K562 (cell line): ENCODE data around the gene KCTD21. TPM values are rescaled to one million over a fixed set of nuclear protein-coding genes. Genes with fewer than 3 reads are reported as not detected.

Source experiments
- ATAC-seq: fragments of 200-7000 bp; cut with Tn5 transposase; 3 replicates; pipeline ENCODE4 v1.9.1; 2020; ENCODE audit warnings: moderate library complexity
- BruUV-seq: library from RNA; stranded (reverse); fragments of 400-500 nt; replicated peaks from 2 replicates; lab custom pipeline; 2021; lab: Mats Ljungman, UMichigan
- CTCF ChIA-PET: fragments of 300-600 bp; formaldehyde crosslinking; extraction: SDS; loops from one replicate; lab custom pipeline; 2021; ENCODE audit warnings: low intra/inter-chr PET ratio; lab: Yijun Ruan, JAX
- POLR2A ChIA-PET: fragments of 300-600, 350-650 bp; sonication (Branson Sonifier 250); formaldehyde crosslinking; extraction: SDS; loops from one replicate; lab custom pipeline; 2021; ENCODE audit warnings: antibody characterized with exemption, inconsistent platforms; lab: Yijun Ruan, JAX
- DNase-seq, 4 experiments: peaks; one replicate each; pipeline versions ENCODE4 v3.0.0 to v3.0.0-alpha.2; 2011 to 2018; ENCODE audit warnings: low spot score in 3 of 4, mixed read lengths in 3 of 4; ENCODE audit errors: extremely low read depth in 1 of 4
- FAIRE-seq: peaks from 2 replicates; lab custom pipeline; 2011; peaks lifted over from hg19 to GRCh38; lab: Jason Lieb, UNC
- H2AFZ ChIP-seq: 2 replicates; pipeline ENCODE4 v1.6.0; 2011; ENCODE audit warnings: low read depth, low read length, control low read depth, inconsistent platforms
- H3K27ac ChIP-seq: fragments of 200-600 bp; 3 replicates; pipeline ENCODE4 v1.8.0; 2011; ENCODE audit warnings: low read depth, mild to moderate bottlenecking, control low read depth, inconsistent platforms, low read length, moderate library complexity, mixed read lengths; ENCODE audit errors: extremely low read depth
- H3K27me3 ChIP-seq, 2 experiments: fragments of 300-600 bp in 1 of 2; 2 replicates in 1 of 2; 3 replicates in 1 of 2; pipeline versions ENCODE4 v1.6.0 to v1.8.0; 2011; ENCODE audit warnings: inconsistent platforms in 2 of 2, low read length in 2 of 2, mild to moderate bottlenecking in 1 of 2, mixed read lengths in 1 of 2, moderate library complexity in 1 of 2; ENCODE audit not compliant: control insufficient read depth in 2 of 2, insufficient read depth in 2 of 2
- H3K36me3 ChIP-seq: fragments of 300-600 bp; 3 replicates; pipeline ENCODE4 v1.8.0; 2011; ENCODE audit warnings: mild to moderate bottlenecking, low read length, inconsistent platforms; ENCODE audit not compliant: control insufficient read depth, insufficient read depth
- H3K4me1 ChIP-seq, 2 experiments: fragments of 200-600 bp in 1 of 2; replicated peaks in 1 of 2; 2 replicates in 1 of 2; 3 replicates in 1 of 2; pipeline versions ENCODE4 v1.5.1 to v1.8.0; 2011; ENCODE audit warnings: inconsistent platforms in 2 of 2, low read length in 2 of 2, mild to moderate bottlenecking in 1 of 2, mixed read lengths in 1 of 2, moderate library complexity in 1 of 2; ENCODE audit not compliant: control insufficient read depth in 2 of 2, insufficient read depth in 2 of 2
- H3K4me2 ChIP-seq: 2 replicates; pipeline ENCODE4 v1.6.1; 2011; ENCODE audit warnings: low read length, control low read depth, inconsistent platforms, mixed read lengths; ENCODE audit not compliant: insufficient read depth
- H3K4me3 ChIP-seq: fragments of 200-600 bp; sonication (generic), shearing (Covaris generic); 2 replicates; pipeline ENCODE4 v1.5.1; 2016; ENCODE audit warnings: control low read depth, inconsistent platforms
- H3K79me2 ChIP-seq: fragments of 200-600 bp; 3 replicates; pipeline ENCODE4 v1.8.0; 2011; ENCODE audit warnings: low read length, inconsistent platforms; ENCODE audit not compliant: control insufficient read depth, insufficient read depth
- H3K9ac ChIP-seq, 2 experiments: 2 replicates each; pipeline versions ENCODE4 v1.6.0 to v1.6.1; 2011; ENCODE audit warnings: low read depth in 2 of 2, low read length in 2 of 2, control low read depth in 1 of 2, inconsistent platforms in 1 of 2, mild to moderate bottlenecking in 1 of 2, mixed read lengths in 1 of 2; ENCODE audit not compliant: insufficient read depth in 1 of 2
- H3K9me1 ChIP-seq: one replicate; pipeline ENCODE4 v1.6.0; 2011; ENCODE audit warnings: inconsistent platforms, mild to moderate bottlenecking, low read length, moderate library complexity; ENCODE audit not compliant: control insufficient read depth, insufficient read depth
- H3K9me3 ChIP-seq: replicated peaks from 2 replicates; pipeline ENCODE4 v1.5.1; 2011; ENCODE audit warnings: low read depth, low read length, inconsistent platforms; ENCODE audit not compliant: control insufficient read depth, insufficient read depth
- H4K20me1 ChIP-seq: replicated peaks from 2 replicates; pipeline ENCODE4 v1.6.1; 2011; ENCODE audit warnings: low read length, inconsistent platforms, mixed read lengths; ENCODE audit not compliant: control insufficient read depth, insufficient read depth
- DMBX1 ChIP-seq: fragments of 250-450 bp; sonication (Bioruptor Pico); IDR thresholded peaks from 2 replicates; pipeline ENCODE4 v1.8.0; 2022; ENCODE audit warnings: inconsistent platforms, mild to moderate bottlenecking, moderate library complexity, borderline replicate concordance
- LARP7 ChIP-seq: fragments of 450-650 bp; IDR thresholded peaks from 2 replicates; pipeline ENCODE4 v1.6.1; 2016
- POLR2A ChIP-seq: fragments of 450-650 bp; conservative IDR thresholded peaks from 2 replicates; pipeline ENCODE4 v1.6.1; 2016
- POLR2AphosphoS2 ChIP-seq: IDR thresholded peaks from 2 replicates; pipeline ENCODE4 v1.6.1; 2012; ENCODE audit warnings: low read length, improper control_type of control experiment
- POLR2AphosphoS5 ChIP-seq: IDR thresholded peaks from 2 replicates; pipeline ENCODE4 v1.6.1; 2011; ENCODE audit warnings: mild to moderate bottlenecking, low read depth, low read length, moderate library complexity; ENCODE audit not compliant: control insufficient read depth, insufficient read depth
- POLR2B ChIP-seq: fragments of 450-650 bp; IDR thresholded peaks from 2 replicates; pipeline ENCODE4 v1.6.1; 2018; ENCODE audit warnings: low read depth; ENCODE audit not compliant: partially characterized antibody
- POLR2G ChIP-seq: fragments of 200-400 bp; formaldehyde crosslinking; IDR thresholded peaks from 2 replicates; pipeline ENCODE4 v1.6.1; 2017; ENCODE audit warnings: low read depth, mild to moderate bottlenecking, antibody characterized with exemption, low read length, moderate library complexity
- POLR3G ChIP-seq: IDR thresholded peaks from 2 replicates; pipeline ENCODE4 v1.6.1; 2011; ENCODE audit not compliant: insufficient read length, insufficient replicate concordance; ENCODE audit errors: extremely low read depth
- RBM22 ChIP-seq: fragments of 200-400 bp; formaldehyde crosslinking; IDR thresholded peaks from 2 replicates; pipeline ENCODE4 v1.6.1; 2018; ENCODE audit warnings: low read length, low read depth; ENCODE audit not compliant: poor library complexity, severe bottlenecking
- ZFP1 ChIP-seq: fragments of 450-650 bp; formaldehyde crosslinking; IDR thresholded peaks from 2 replicates; pipeline ENCODE4 v1.4.0; 2020; ENCODE audit warnings: mild to moderate bottlenecking, mixed read lengths
- WGBS: fragments of 100-300 bp; shearing (Covaris generic); methylation state at CpG from one replicate; pipeline ENCODE4 v1.1.6; 2016; ENCODE audit warnings: low coverage, mixed read lengths; ENCODE audit not compliant: insufficient coverage; ENCODE audit errors: missing lambda C conversion rate; 5-methylcytosine and 5-hydroxymethylcytosine counted together
- in situ Hi-C: fragments of 300-500 bp; cut with MboI; formaldehyde crosslinking; loops from 4 replicates; pipeline ENCODE4 v1.15.0; 2018; ENCODE audit warnings: inconsistent platforms, mixed read lengths
- intact Hi-C: fragments of 100-400 bp; cut with micrococcal nuclease; formaldehyde crosslinking; loops from 2 replicates; pipeline ENCODE4 v1.14.2; 2022
- polyA plus RNA-seq, 8 experiments: library from polyadenylated mRNA; depleted of rRNA in 4 of 8; stranded (reverse) in 5 of 8; unstranded in 3 of 8; fragments of >200 nt; fragmentation: Nextera tagmentation in 2 of 8; fragmentation: Illumina TruSeq in 1 of 8; extraction: Ambion mirVana in 2 of 8; extraction: Trizol in 1 of 8; gene quantifications; 2 replicates each; pipeline versions ENCODE4 v1.2.1 to v1.2.3, GENCODE V29; 2011 to 2014; ENCODE audit warnings: inconsistent platforms in 1 of 8, missing spikeins in 1 of 8
- total RNA-seq, 7 experiments: library from RNA; depleted of rRNA in 6 of 7; stranded (reverse); fragments of >200 nt in 6 of 7; fragmentation: Illumina TruSeq in 2 of 7; extraction: Trizol in 2 of 7; gene quantifications; 2 replicates each; pipeline versions ENCODE4 v1.2.1 to v1.2.3, GENCODE V29; 2011 to 2021; ENCODE audit warnings: low replicate concordance in 1 of 7
- TF ChIP-seq, protein P1 (sequence below), 2 experiments: IDR thresholded peaks in 1 of 2; conservative IDR thresholded peaks in 1 of 2; 2 replicates each; pipeline ENCODE4 v1.6.1; 2016; ENCODE audit warnings: low read depth in 2 of 2, mild to moderate bottlenecking in 1 of 2, missing compliant biosample characterization in 1 of 2, missing genetic modification characterization in 1 of 2, moderate library complexity in 1 of 2
- TF ChIP-seq, protein P2 (sequence below): fragments of 450-650 bp; formaldehyde crosslinking; conservative IDR thresholded peaks from 2 replicates; pipeline ENCODE4 v1.4.0; 2022; ENCODE audit warnings: mild to moderate bottlenecking, missing genetic modification characterization
- TF ChIP-seq, protein P3 (sequence below): fragments of 250-450 bp; sonication (Bioruptor Pico); IDR thresholded peaks from 2 replicates; pipeline ENCODE4 v1.5.0; 2022; ENCODE audit warnings: mild to moderate bottlenecking

KCTD21 gene
- total and polyA plus RNA-seq, 9 of the 15 experiments (the other 6 are each of a cell fraction or from before 2014, with no cell fraction given): 0.34 to 5.4 (median 1.9) TPM

DNA sequence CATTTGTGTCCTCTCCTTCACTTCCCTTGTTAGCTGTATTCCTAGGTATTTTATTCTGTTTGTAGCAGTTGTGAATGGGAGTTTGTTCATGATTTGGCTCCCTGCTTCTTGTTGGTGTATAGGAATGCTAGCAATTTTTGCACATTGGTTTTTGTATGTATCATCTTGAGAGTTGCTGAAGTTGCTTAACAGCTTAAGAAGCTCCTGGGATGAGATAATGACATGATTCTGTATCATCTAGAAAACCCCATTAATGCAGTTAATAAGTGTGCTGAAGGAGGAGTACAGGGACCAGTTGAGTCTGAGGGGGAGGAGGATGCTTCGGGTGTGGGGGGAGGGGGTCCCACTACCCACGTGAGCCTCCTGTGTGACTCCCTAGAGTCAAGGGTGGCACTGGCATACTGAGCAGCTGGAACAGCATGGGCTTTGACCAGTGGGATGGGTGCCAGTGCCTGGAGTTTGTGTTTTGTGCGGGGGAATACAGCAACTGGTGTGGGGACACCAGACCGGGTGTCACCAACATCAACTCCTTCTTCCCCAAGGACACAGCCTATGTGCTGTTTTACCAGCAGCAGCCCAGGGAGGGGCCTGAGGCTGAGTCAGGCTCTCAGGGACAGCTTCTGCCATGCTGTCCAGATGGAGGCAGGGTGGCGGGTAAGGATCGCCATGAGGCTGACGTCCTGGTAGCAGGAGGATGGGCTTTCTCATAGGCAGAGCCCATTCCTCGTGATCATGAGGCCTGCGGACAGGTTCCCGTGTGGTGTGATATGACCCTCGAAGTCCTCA lies 24.4 kb upstream of the KCTD21 start:
- no peak overlapping the region; a peak in 1 of 4 replicates for H3K9ac ChIP-seq
- H3K4me1 ChIP-seq: peaks cover 11 to 12% of the 10 kb centered on the region in 2 experiments
- no peaks in the 10 kb centered on the region for H4K20me1 ChIP-seq
- H3K27ac ChIP-seq: no peak overlapping the region
- no peak overlapping the region for H2AFZ ChIP-seq
- no peak overlapping the region for H3K4me2 ChIP-seq
- 87% methylated on average over 9 of the region's 11 CpGs for WGBS
- ATAC-seq (peak; percentile 23), FAIRE-seq (no peak), DNase-seq (no peak)
- H3K9me3 ChIP-seq: no peaks in the 10 kb centered on the region
- peaks cover 3% of the 10 kb centered on the region for H3K9me1 ChIP-seq
- TF ChIP-seq, protein P1, sequence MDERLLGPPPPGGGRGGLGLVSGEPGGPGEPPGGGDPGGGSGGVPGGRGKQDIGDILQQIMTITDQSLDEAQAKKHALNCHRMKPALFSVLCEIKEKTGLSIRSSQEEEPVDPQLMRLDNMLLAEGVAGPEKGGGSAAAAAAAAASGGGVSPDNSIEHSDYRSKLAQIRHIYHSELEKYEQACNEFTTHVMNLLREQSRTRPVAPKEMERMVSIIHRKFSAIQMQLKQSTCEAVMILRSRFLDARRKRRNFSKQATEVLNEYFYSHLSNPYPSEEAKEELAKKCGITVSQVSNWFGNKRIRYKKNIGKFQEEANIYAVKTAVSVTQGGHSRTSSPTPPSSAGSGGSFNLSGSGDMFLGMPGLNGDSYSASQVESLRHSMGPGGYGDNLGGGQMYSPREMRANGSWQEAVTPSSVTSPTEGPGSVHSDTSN (CRISPR knock-in tag; IDR thresholded peaks at IDR 0.05; ENCODE audit: low read depth): no peak
- TF ChIP-seq, protein P1 (tag; conservative IDR thresholded peaks at IDR 0.05; ENCODE audit: low read depth): no peak
- TF ChIP-seq DMBX1 (CRISPR knock-in tag) (no peak), POLR2G (peak; percentile 70), POLR3G (no peak), POLR2AphosphoS2 (peak; percentile 25; the same call in 1 of the 2 replicates), POLR2B (peak; percentile 21), LARP7 (no peak), POLR2A (peak; percentile 28; the same call in 1 of the 2 replicates), ZFP1 (CRISPR knock-in tag) (no peak), POLR2AphosphoS5 (no peak), RBM22 (peak; percentile 95)
- TF ChIP-seq, protein P2, sequence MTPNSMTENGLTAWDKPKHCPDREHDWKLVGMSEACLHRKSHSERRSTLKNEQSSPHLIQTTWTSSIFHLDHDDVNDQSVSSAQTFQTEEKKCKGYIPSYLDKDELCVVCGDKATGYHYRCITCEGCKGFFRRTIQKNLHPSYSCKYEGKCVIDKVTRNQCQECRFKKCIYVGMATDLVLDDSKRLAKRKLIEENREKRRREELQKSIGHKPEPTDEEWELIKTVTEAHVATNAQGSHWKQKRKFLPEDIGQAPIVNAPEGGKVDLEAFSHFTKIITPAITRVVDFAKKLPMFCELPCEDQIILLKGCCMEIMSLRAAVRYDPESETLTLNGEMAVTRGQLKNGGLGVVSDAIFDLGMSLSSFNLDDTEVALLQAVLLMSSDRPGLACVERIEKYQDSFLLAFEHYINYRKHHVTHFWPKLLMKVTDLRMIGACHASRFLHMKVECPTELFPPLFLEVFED (CRISPR knock-in tag): peak; percentile 23; the same call in 1 of the 2 replicates
- TF ChIP-seq, protein P3, sequence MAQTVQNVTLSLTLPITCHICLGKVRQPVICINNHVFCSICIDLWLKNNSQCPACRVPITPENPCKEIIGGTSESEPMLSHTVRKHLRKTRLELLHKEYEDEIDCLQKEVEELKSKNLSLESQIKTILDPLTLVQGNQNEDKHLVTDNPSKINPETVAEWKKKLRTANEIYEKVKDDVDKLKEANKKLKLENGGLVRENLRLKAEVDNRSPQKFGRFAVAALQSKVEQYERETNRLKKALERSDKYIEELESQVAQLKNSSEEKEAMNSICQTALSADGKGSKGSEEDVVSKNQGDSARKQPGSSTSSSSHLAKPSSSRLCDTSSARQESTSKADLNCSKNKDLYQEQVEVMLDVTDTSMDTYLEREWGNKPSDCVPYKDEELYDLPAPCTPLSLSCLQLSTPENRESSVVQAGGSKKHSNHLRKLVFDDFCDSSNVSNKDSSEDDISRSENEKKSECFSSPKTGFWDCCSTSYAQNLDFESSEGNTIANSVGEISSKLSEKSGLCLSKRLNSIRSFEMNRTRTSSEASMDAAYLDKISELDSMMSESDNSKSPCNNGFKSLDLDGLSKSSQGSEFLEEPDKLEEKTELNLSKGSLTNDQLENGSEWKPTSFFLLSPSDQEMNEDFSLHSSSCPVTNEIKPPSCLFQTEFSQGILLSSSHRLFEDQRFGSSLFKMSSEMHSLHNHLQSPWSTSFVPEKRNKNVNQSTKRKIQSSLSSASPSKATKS (CRISPR knock-in tag): 0 out of 2 replicates have a peak, but pooled peaks have one; percentile 47
- in situ Hi-C loops (no loop called here), intact Hi-C loops (no loop called here)
- ChIA-PET POLR2A (interaction anchor here (0.8 to 1.1 kb wide), 4 partner anchors 11 to 203 kb away, joined by 3 to 4 read pairs (median 4); partner anchors contain the start of genes ALG8, KCTD21 and USP35), CTCF (no interaction called here)
- no TSS peak for BruUV-seq
- H3K27me3 ChIP-seq: no peaks in the 10 kb centered on the region
- no peaks in the 10 kb centered on the region for H3K79me2 ChIP-seq
- no peak overlapping the region for H3K4me3 ChIP-seq
- peaks cover 57% of the 10 kb centered on the region; the same call in 2 of the 3 replicates for H3K36me3 ChIP-seq
